Effector memory CD8-positive, alpha-beta T cell (primary cell): ENCODE measurements around the gene DENND6A.
A peak's percentile ranks its signal among the peaks of the same experiment; 100 is the strongest.

Experiments
- ATAC-seq: fragments of 150-1000 bp; cut with Tn5 transposase; replicated peaks from 2 replicates; pipeline ENCODE4 v1.10.0; 2021; ENCODE audit warnings: mild to moderate bottlenecking, moderate library complexity
- DNase-seq, 3 experiments: peaks; one replicate each; pipeline ENCODE4 v3.0.0; 2021
- H3K27ac Mint-ChIP-seq, 2 donors: one replicate each; pipeline ENCODE4 v1.8.0; 2022; ENCODE audit warnings: mild to moderate bottlenecking in 2 of 2, mixed read lengths in 2 of 2, moderate library complexity in 2 of 2
- H3K27me3 Mint-ChIP-seq, 2 donors: one replicate each; pipeline ENCODE4 v1.8.0; 2022; ENCODE audit warnings: mixed read lengths in 2 of 2
- H3K36me3 Mint-ChIP-seq: one replicate; pipeline ENCODE4 v1.8.0; 2022; ENCODE audit warnings: mild to moderate bottlenecking, moderate library complexity, mixed read lengths; ENCODE audit not compliant: insufficient read depth
- H3K4me1 Mint-ChIP-seq, 2 donors: one replicate each; pipeline ENCODE4 v1.8.0; 2022; ENCODE audit warnings: low read depth in 2 of 2, mixed read lengths in 2 of 2
- H3K4me3 Mint-ChIP-seq, 2 donors: one replicate each; pipeline ENCODE4 v1.8.0; 2022; ENCODE audit warnings: mild to moderate bottlenecking in 2 of 2, mixed read lengths in 2 of 2, moderate library complexity in 2 of 2
- H3K9me3 Mint-ChIP-seq, 2 donors: one replicate each; pipeline ENCODE4 v1.8.0; 2022; ENCODE audit warnings: mixed read lengths in 2 of 2

DENND6A gene

GRCh38 chr3:57598765-57599360, 94.0 kb downstream of the DENND6A start:
- Mint-ChIP-seq H3K4me3 (peak overlapping the region; percentile 91 to 98), H3K36me3 (peaks cover 43% of the 10 kb centered on the region), H3K27me3 (no peaks in the 10 kb centered on the region), H3K4me1 (peaks cover 30 to 47% of the 10 kb centered on the region in 2 donors), H3K9me3 (no peaks in the 10 kb centered on the region), H3K27ac (peak overlapping the region; percentile 100)
- DNase-seq (no peak), ATAC-seq (no peak)

DNA sequence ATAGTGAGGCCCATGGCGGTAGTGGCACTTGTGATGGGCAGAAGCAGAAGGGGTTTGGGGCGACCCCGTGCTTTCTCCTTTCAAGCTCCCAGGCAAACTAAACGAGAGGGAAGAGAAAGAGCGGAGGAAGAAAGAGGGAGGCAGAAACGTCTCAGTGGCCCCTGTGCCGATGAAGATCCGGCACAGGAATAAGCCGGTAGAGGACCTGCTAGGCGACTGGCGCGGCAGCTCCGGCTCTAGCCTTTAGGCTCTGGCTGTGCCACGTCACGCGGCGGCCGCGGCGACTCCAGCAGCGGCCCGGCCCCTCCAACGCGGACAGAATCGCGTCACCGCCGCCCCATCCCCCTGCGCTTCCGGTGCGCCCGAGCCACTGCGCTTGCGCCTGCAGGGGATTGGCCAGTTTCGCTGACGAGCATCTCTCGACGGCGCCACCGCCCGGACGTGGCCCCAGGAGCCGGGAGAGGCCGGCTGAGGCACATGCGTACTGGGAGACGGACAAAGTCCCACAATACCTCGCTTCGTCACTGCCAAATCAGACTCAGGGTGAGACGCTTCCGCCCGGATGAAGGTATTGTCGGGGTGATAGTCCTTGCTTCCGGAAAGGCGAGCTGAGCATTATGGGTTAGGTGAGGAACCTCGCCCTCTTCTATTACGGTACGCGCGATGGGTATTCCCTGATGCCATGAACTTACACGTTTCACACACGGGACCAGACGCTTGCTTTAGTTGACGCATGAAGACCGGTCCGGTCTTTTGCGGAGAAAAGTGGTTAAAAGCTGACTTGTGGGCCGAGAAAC, 95.6 kb downstream of the DENND6A start, which contains the start of gene ARF4:
Gene ARF4 (minus strand): TSS at position 218 of the 797 bp plus-strand sequence. CDS start 204 bp downstream, at position 14.
- H3K27ac Mint-ChIP-seq: peak within 1 kb of the TSS; percentile 100
- H3K36me3 Mint-ChIP-seq: peaks cover 55% of the 10 kb centered on the region
- ATAC-seq (peak; percentile 84), DNase-seq (peak; percentile 99 to 100 (median 100))
- H3K9me3 Mint-ChIP-seq: no peaks in the 10 kb centered on the region
- no peaks in the 10 kb centered on the region for H3K27me3 Mint-ChIP-seq
- peaks cover 36 to 61% of the 10 kb centered on the region in 2 donors for H3K4me1 Mint-ChIP-seq
- H3K4me3 Mint-ChIP-seq: peak within 1 kb of the TSS; percentile 91 to 98

- no peaks in the 10 kb centered on the region for H3K9me3 Mint-ChIP-seq
- peak; percentile 4 for ATAC-seq
- peaks cover 37 to 64% of the 10 kb centered on the region in 2 donors for H3K4me1 Mint-ChIP-seq
- H3K27me3 Mint-ChIP-seq: no peaks in the 10 kb centered on the region
- H3K4me3 Mint-ChIP-seq: peak overlapping the region; percentile 91 to 98
- H3K27ac Mint-ChIP-seq: peak overlapping the region; percentile 100
- peaks cover 62% of the 10 kb centered on the region for H3K36me3 Mint-ChIP-seq
- peak; percentile 41 to 48 (median 46) for DNase-seq
Observed at GRCh38 chr3:57596495-57597126, 96.3 kb downstream of the DENND6A start.

DNA sequence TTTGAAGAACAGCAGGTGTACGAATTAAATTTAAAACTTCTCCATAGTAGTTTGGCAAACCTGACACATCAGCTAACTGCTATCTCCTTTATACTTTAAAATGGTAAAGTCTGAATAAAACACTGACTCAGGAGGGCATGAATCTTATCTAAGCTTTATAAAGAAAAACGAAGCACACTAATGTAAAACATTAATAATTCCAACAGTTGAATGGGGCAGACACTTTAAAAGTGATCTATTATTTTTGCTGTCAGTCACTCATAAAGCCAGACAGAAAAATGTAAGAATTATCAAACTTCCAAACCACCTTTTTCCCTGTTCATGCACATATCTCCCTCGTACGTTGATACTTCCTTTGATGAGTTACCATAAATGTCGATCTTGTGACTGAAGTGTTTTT, 98.3 kb downstream of the DENND6A start:
- H3K4me3 Mint-ChIP-seq: peak overlapping the region; percentile 91 to 98
- peaks cover 79% of the 10 kb centered on the region for H3K36me3 Mint-ChIP-seq
- H3K27me3 Mint-ChIP-seq: no peaks in the 10 kb centered on the region
- peaks cover 39 to 63% of the 10 kb centered on the region in 2 donors for H3K4me1 Mint-ChIP-seq
- H3K9me3 Mint-ChIP-seq: no peaks in the 10 kb centered on the region
- ATAC-seq (no peak), DNase-seq (no peak)
- no peak overlapping the region for H3K27ac Mint-ChIP-seq

- H3K27me3 Mint-ChIP-seq: no peaks in the 10 kb centered on the region
- H3K27ac Mint-ChIP-seq: no peak overlapping the region
- H3K4me3 Mint-ChIP-seq: peak overlapping the region; percentile 91 to 98
- no peak for ATAC-seq
- H3K4me1 Mint-ChIP-seq: peaks cover 39 to 59% of the 10 kb centered on the region in 2 donors
- H3K36me3 Mint-ChIP-seq: peaks cover 84% of the 10 kb centered on the region
- DNase-seq: no peak
- H3K9me3 Mint-ChIP-seq: no peaks in the 10 kb centered on the region
Observed at GRCh38 chr3:57594144-57594543, 98.7 kb downstream of the DENND6A start.

DNA sequence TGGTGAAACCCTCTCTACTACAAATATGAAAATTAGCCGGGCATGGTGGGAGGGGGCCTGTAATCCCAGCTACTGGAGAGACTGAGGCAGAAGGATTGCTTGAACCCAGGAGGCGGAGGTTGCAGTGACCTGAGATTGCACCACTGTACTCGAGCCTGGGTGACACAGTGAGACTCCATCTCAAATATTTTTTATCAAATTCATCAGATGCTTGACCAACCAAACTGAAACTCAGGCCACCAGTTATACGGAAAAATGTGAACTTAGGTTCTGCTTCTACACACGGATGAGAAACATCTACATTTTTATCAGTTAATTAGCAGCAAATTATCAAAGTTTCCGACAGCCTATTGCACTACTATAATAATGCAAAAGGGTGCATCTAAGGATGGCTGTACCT, 100.6 kb downstream of the DENND6A start:
- H3K9me3 Mint-ChIP-seq: no peaks in the 10 kb centered on the region
- no peak for DNase-seq

DNA sequence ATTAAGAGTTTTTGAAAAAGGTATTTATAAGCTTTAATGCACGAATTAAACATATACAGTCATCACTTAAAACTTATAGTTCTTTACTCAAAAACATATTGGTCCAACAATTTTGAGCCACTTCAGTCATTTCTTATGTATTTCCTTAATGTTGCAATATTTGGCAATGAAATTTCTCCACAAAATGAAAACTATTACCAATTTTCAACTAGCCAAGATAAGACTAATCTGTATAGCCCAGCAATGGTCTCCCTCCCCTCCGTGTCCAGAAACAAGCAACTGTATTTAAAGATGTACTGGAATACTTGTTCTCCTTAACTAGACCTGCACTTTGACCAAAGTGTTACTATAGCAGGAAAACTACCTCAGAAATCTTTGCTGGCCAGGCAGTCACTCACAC, 105.0 kb downstream of the DENND6A start:
- Mint-ChIP-seq H3K27ac (peak overlapping the region in 1 of 2 donors; percentile 60), H3K9me3 (no peaks in the 10 kb centered on the region), H3K36me3 (peaks cover 66% of the 10 kb centered on the region), H3K4me1 (peaks cover 14 to 41% of the 10 kb centered on the region in 2 donors), H3K4me3 (no peak overlapping the region), H3K27me3 (no peaks in the 10 kb centered on the region)
- ATAC-seq (no peak), DNase-seq (no peak)

More for the DNA sequence above, 100.6 kb downstream of the DENND6A start:
- ATAC-seq: no peak
- no peaks in the 10 kb centered on the region for H3K27me3 Mint-ChIP-seq
- peaks cover 86% of the 10 kb centered on the region for H3K36me3 Mint-ChIP-seq
- peaks cover 27 to 46% of the 10 kb centered on the region in 2 donors for H3K4me1 Mint-ChIP-seq
- H3K4me3 Mint-ChIP-seq: no peak overlapping the region
- H3K27ac Mint-ChIP-seq: peak overlapping the region; percentile 35 to 72

GRCh38 chr3:57586778-57587177, 106.1 kb downstream of the DENND6A start:
- peak overlapping the region in 1 of 2 donors; percentile 27 for H3K4me3 Mint-ChIP-seq
- peaks cover 64% of the 10 kb centered on the region for H3K36me3 Mint-ChIP-seq
- DNase-seq (no peak), ATAC-seq (no peak)
- H3K27me3 Mint-ChIP-seq: no peaks in the 10 kb centered on the region
- peak overlapping the region; percentile 46 to 60 for H3K27ac Mint-ChIP-seq
- no peaks in the 10 kb centered on the region for H3K9me3 Mint-ChIP-seq
- peaks cover 16 to 33% of the 10 kb centered on the region in 2 donors for H3K4me1 Mint-ChIP-seq

- DNase-seq (no peak), ATAC-seq (no peak)
- H3K27ac Mint-ChIP-seq: no peak overlapping the region
- peaks cover 17 to 33% of the 10 kb centered on the region in 2 donors for H3K4me1 Mint-ChIP-seq
- H3K4me3 Mint-ChIP-seq: no peak overlapping the region
- H3K27me3 Mint-ChIP-seq: no peaks in the 10 kb centered on the region
- H3K36me3 Mint-ChIP-seq: peaks cover 56% of the 10 kb centered on the region
- H3K9me3 Mint-ChIP-seq: no peaks in the 10 kb centered on the region
Observed at GRCh38 chr3:57583544-57583943, 109.3 kb downstream of the DENND6A start.

DNA sequence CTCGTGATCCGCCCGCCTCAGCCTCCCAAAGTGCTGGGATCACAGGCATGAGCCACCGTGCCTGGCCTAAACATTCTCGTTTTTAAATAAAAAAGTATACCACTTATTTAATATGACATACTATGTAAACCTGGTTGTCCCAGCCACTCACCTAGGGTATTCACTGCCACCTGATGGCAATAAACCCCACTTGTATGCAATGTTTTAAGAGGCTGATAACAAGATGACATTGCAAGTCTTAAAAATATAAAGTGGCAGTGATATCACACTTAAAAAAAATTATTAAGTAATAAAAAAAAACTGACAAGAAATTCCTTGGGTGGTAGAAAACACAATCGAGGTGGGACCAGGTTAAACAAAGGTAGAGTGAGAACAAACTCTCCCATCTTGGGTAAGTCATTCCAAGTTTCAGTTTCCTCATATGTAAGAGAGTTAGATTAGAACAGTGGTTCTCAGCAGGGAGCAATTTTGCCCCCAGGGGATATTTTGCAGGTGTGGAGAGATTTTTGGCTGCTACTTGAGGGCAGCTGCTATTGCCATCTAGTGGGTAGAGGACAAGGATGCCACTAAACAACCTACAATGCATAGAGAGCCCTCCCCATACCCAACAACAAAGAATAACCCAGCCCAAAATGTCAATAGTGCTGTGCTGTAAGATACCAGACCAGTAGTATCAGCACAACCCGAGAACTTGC, 110.3 kb downstream of the DENND6A start:
- Mint-ChIP-seq H3K9me3 (no peaks in the 10 kb centered on the region), H3K27ac (no peak overlapping the region), H3K4me3 (no peak overlapping the region), H3K36me3 (peaks cover 53% of the 10 kb centered on the region), H3K27me3 (no peaks in the 10 kb centered on the region), H3K4me1 (peaks cover 13 to 28% of the 10 kb centered on the region in 2 donors)
- DNase-seq (no peak), ATAC-seq (peak; percentile 56)

GRCh38 chr3:57577801-57578200, 115.1 kb downstream of the DENND6A start:
- H3K4me3 Mint-ChIP-seq: no peak overlapping the region
- ATAC-seq: no peak

GRCh38 chr3:57575966-57576626, 116.8 kb downstream of the DENND6A start:
- Mint-ChIP-seq H3K9me3 (no peaks in the 10 kb centered on the region), H3K4me3 (no peak overlapping the region), H3K36me3 (peaks cover 87% of the 10 kb centered on the region), H3K27me3 (no peaks in the 10 kb centered on the region), H3K4me1 (peaks cover 7 to 13% of the 10 kb centered on the region in 2 donors), H3K27ac (no peak overlapping the region)
- no peak for DNase-seq
- ATAC-seq: no peak

More at GRCh38 chr3:57577801-57578200, 115.1 kb downstream of the DENND6A start:
- H3K9me3 Mint-ChIP-seq: no peaks in the 10 kb centered on the region
- no peak for DNase-seq
- peak overlapping the region in 1 of 2 donors; percentile 69 for H3K27ac Mint-ChIP-seq
- H3K27me3 Mint-ChIP-seq: no peaks in the 10 kb centered on the region
- H3K36me3 Mint-ChIP-seq: peaks cover 79% of the 10 kb centered on the region
- peaks cover 9 to 10% of the 10 kb centered on the region in 2 donors for H3K4me1 Mint-ChIP-seq
